ENCODE results near the gene TENM3. TPM values are rescaled to one million over a fixed set of nuclear protein-coding genes. Genes with fewer than 3 reads are reported as not detected.

TENM3 gene
- total and polyA plus RNA-seq, 10 of the 15 experiments (the other 5 are each of a cell fraction or from before 2014, with no cell fraction given): 0.01 to 1.7 (median 0.08) TPM; not detected in 2

- 38% methylated on average over 13 of the region's 13 CpGs for WGBS (ENCODE audit: insufficient coverage, insufficient replicate concordance, low lambda C conversion rate, missing lambda C conversion rate)
- no peak overlapping the region for H3K4me3 ChIP-seq
- TF ChIP-seq SREBF1 (IDR thresholded peaks at IDR 0.05; ENCODE audit: low read length) (no peak), FOXK2 (IDR thresholded peaks at IDR 0.05) (no peak), SUPT20H (IDR thresholded peaks at IDR 0.05; ENCODE audit: borderline replicate concordance, control insufficient read depth, low read depth, low read length) (no peak), JUND (IDR thresholded peaks at IDR 0.05; ENCODE audit: low read depth, low read length) (no peak), GATAD2B (conservative IDR thresholded peaks at IDR 0.05; ENCODE audit: low read depth) (no peak), SIN3A (IDR thresholded peaks at IDR 0.05; ENCODE audit: low read depth, low read length) (no peak), POLR2A (IDR thresholded peaks at IDR 0.05; ENCODE audit: low read depth, low read length) (no peak)
- TF ChIP-seq, protein P1, sequence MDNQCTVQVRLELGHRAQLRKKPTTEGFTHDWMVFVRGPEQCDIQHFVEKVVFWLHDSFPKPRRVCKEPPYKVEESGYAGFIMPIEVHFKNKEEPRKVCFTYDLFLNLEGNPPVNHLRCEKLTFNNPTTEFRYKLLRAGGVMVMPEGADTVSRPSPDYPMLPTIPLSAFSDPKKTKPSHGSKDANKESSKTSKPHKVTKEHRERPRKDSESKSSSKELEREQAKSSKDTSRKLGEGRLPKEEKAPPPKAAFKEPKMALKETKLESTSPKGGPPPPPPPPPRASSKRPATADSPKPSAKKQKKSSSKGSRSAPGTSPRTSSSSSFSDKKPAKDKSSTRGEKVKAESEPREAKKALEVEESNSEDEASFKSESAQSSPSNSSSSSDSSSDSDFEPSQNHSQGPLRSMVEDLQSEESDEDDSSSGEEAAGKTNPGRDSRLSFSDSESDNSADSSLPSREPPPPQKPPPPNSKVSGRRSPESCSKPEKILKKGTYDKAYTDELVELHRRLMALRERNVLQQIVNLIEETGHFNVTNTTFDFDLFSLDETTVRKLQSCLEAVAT (IDR thresholded peaks at IDR 0.05): no peak
- TF ChIP-seq, protein P2, sequence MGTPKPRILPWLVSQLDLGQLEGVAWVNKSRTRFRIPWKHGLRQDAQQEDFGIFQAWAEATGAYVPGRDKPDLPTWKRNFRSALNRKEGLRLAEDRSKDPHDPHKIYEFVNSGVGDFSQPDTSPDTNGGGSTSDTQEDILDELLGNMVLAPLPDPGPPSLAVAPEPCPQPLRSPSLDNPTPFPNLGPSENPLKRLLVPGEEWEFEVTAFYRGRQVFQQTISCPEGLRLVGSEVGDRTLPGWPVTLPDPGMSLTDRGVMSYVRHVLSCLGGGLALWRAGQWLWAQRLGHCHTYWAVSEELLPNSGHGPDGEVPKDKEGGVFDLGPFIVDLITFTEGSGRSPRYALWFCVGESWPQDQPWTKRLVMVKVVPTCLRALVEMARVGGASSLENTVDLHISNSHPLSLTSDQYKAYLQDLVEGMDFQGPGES (IDR thresholded peaks at IDR 0.05): no peak
- TF ChIP-seq, protein P3, sequence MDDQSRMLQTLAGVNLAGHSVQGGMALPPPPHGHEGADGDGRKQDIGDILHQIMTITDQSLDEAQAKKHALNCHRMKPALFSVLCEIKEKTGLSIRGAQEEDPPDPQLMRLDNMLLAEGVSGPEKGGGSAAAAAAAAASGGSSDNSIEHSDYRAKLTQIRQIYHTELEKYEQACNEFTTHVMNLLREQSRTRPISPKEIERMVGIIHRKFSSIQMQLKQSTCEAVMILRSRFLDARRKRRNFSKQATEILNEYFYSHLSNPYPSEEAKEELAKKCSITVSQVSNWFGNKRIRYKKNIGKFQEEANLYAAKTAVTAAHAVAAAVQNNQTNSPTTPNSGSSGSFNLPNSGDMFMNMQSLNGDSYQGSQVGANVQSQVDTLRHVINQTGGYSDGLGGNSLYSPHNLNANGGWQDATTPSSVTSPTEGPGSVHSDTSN (IDR thresholded peaks at IDR 0.05; ENCODE audit: insufficient replicate concordance, low read depth, low read length): no peak
- no peak overlapping the region for H3K4me2 ChIP-seq (ENCODE audit: control insufficient read depth, insufficient read depth)
- ChIA-PET RAD21 (ENCODE audit: unreplicated experiment) (interaction anchor here (0.6 to 1.4 kb wide), 8 partner anchors 18 to 1242 kb away, joined by 3 to 5 read pairs (median 3); no protein-coding TSS in a partner anchor), SMC1A (ENCODE audit: uncharacterized antibody, unreplicated experiment) (interaction anchor here (0.6 to 1.4 kb wide), 4 partner anchors 18 to 570 kb away, joined by 3 to 5 read pairs (median 4); no protein-coding TSS in a partner anchor), CTCF (interaction anchor here (0.7 to 3.3 kb wide), 4 partner anchors 17 to 855 kb away, joined by 3 to 26 read pairs (median 3); no protein-coding TSS in a partner anchor), POLR2A (interaction anchor here (0.6 kb wide), 3 partner anchors 112 to 1805 kb away, joined by 3 to 4 read pairs (median 3); no protein-coding TSS in a partner anchor)
- FAIRE-seq: no peak
- H3K27ac ChIP-seq (ENCODE audit: control insufficient read depth, insufficient read depth): no peak overlapping the region
- H3K36me3 ChIP-seq (ENCODE audit: control insufficient read depth in 2 of 2, insufficient read depth in 2 of 2, low read length in 1 of 2): no peaks in the 10 kb centered on the region
- peaks cover 24% of the 10 kb centered on the region for H3K4me1 ChIP-seq (ENCODE audit: control insufficient read depth, insufficient read depth, low read length)
- no TSS peak for BruUV-seq (replicated peaks)
- peaks cover 5% of the 10 kb centered on the region; the same call in 2 of the 3 replicates for H3K9me3 ChIP-seq (replicated peaks; ENCODE audit: control insufficient read depth, insufficient read depth, low read length)
- no peaks in the 10 kb centered on the region for H3K27me3 ChIP-seq (replicated peaks in 1 of 2; ENCODE audit: control insufficient read depth in 2 of 2, insufficient read depth in 2 of 2, low read length in 1 of 2)
- no peak overlapping the region for H3K9ac ChIP-seq (ENCODE audit: control insufficient read depth, insufficient read depth, low read length)
- no peak overlapping the region for H2AFZ ChIP-seq (ENCODE audit: control insufficient read depth, low read depth, low read length)
- intact Hi-C loops (cut with micrococcal nuclease; ENCODE audit: unreplicated experiment): loop anchor here (1.0 to 10.0 kb wide), 4 partner anchors 327 to 1661 kb away; no protein-coding TSS in a partner anchor
- no peak for DNase-seq (ENCODE audit: low read depth, low spot score)
- in situ Hi-C loops (cut with MboI): loop anchor here (5.0 kb wide), 1 partner anchor 323 kb away; no protein-coding TSS in a partner anchor
- H3K79me2 ChIP-seq (ENCODE audit: control insufficient read depth, insufficient read depth, low read length): no peaks in the 10 kb centered on the region
- no peaks in the 10 kb centered on the region for H4K20me1 ChIP-seq (ENCODE audit: control insufficient read depth, insufficient read depth)
- no peak for ATAC-seq
These were observed 562.5 kb downstream of the TENM3 start for GRCh38 chr4:182805750-182806149.

Measured in GM12878 (cell line).